HG03159 (cell line): ENCODE measurements around the gene CRKL.
"Not testable (repeated sequence)": the region's sequence is repeated elsewhere in the genome, so short reads cannot be mapped to it uniquely, and the experiment has no call there.

Experiments used
- ATAC-seq: cut with Tn5 transposase; IDR thresholded peaks from one replicate; pipeline ENCODE4 v1.9.1; 2021; ENCODE audit warnings: mild to moderate bottlenecking, moderate library complexity; ENCODE audit not compliant: unreplicated experiment

CRKL gene

GRCh38 chr22:20965104-20965887 is 48.1 kb downstream of the CRKL start:
- ATAC-seq = no peak

GRCh38 chr22:20965888-20966855 is 49.0 kb downstream of the CRKL start:
- no peak for ATAC-seq

- no peak for ATAC-seq
These were observed 49.9 kb downstream of the CRKL start, which contains the start of gene AIFM3 for GRCh38 chr22:20966883-20967696. TSS of gene AIFM3 (plus strand) at chr22:20967255. CDS start at chr22:20967945, 690 bp downstream.

DNA sequence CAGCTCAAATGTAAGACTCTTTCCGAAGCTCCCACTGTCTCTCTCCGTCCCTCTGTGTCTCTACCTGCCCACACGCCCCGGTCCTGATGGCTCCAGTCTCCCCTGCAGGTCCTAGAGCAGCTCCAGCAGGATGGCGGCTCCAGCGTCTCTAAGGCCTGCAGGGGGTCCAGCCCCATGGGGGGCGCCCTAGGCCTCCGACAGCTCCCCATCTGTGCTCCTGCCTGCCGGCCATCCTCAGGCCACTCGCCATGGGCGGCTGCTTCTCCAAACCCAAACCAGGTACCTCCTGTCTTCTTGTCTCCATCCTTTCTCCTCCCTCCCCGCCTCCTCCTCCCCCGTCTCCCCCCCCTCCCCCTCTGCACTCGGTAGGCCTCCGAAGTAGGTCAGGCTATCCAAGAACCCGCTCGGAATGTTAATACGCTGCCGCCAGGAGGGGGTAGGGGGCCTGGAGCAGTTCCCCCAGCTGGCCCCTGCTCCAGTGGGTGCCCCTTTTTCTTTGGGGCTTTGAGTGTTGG is 50.5 kb downstream of the CRKL start:
- no peak for ATAC-seq

GRCh38 chr22:20968281-20968977 is 51.2 kb downstream of the CRKL start:
- ATAC-seq = no peak

DNA sequence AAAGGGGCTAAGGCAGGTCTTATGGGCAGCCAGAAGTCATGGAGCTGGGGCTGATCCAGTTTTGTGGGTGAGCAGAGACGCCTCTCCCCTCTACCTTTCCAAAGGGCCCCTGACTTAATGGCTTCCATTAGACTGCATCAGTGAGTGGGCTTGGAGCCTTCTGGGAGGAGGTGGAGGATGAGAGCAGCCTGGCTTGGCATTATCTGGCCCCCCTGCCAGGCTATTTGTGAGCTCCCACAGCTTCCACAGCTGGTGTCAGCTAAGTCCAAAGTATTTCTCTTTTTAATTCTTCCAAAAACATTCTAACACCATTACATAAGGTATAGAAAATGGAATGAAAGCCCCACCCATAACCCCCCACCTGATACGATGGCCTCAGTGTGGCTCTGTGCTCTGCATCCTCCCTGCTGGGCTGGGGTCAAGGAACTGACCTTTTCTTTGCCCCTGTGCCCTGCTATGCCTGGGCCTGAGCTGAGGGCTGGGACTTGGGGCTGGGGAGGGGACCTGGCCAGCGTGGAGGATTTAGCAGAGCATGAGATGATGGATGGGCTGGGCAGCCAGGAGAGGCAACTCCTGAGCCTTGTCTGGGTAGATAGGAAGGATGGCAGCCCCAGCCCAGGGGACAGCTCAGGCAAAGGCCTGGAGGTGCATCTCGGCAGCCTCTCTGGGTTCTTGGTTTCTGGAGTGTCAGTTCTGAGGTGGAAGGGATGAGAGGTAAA is 53.9 kb downstream of the CRKL start:
- no peak for ATAC-seq

GRCh38 chr22:20972014-20972694 is 54.9 kb downstream of the CRKL start:
- not testable (repeated sequence) for ATAC-seq

DNA sequence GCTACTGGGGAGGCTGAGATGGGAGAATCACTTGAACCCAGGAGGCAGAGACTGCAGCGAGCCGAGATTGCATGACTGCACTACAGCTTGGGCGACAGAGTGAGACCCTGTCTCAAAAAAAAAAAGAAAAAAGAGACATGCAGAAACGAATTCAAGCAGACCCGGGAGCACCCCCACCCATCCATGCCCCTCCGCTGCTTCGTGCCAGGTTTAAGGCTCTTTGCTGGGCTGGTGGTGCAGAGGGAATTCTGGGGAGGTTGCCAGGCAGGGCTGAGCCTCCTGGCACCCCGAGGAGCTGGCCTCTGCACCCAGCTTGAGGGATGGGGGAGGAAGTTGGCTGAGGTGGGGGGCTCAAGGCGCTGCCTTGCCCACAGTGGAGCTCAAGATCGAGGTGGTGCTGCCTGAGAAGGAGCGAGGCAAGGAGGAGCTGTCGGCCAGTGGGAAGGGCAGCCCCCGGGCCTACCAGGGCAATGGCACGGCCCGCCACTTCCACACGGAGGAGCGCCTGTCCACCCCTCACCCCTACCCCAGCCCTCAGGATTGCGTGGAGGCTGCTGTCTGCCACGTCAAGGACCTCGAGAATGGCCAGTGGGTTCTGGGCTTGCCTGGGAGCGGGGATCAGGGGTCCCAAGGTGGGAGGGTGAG is 55.8 kb downstream of the CRKL start:
- no peak for ATAC-seq

DNA sequence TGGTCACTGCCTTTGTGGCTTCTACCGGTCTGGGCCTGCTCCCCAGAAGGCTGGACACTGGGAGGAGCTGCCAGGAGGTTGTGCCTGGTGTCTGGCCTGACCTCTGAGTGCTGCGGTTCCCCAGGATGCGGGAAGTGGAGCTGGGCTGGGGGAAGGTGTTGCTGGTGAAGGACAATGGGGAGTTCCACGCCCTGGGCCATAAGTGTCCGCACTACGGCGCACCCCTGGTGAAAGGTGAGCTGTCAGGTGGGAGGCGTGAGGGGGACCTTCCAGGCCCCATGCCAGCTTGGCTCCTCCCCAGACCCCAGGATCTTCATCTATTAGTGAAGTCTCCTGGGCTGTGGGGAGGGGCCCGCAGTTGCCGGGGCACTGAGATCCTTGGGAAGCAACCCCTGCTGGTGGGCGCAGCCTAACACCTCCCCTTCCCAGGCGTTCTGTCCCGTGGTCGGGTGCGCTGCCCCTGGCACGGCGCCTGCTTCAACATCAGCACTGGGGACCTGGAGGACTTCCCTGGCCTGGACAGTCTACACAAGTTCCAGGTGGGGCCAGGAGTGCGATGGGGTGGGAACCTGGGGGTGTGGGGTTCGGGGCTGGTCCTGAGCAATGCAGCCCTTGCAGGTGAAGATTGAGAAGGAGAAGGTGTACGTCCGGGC is 56.6 kb downstream of the CRKL start:
- no peak for ATAC-seq

GRCh38 chr22:20974336-20974955 is 57.2 kb downstream of the CRKL start:
- ATAC-seq = no peak

DNA sequence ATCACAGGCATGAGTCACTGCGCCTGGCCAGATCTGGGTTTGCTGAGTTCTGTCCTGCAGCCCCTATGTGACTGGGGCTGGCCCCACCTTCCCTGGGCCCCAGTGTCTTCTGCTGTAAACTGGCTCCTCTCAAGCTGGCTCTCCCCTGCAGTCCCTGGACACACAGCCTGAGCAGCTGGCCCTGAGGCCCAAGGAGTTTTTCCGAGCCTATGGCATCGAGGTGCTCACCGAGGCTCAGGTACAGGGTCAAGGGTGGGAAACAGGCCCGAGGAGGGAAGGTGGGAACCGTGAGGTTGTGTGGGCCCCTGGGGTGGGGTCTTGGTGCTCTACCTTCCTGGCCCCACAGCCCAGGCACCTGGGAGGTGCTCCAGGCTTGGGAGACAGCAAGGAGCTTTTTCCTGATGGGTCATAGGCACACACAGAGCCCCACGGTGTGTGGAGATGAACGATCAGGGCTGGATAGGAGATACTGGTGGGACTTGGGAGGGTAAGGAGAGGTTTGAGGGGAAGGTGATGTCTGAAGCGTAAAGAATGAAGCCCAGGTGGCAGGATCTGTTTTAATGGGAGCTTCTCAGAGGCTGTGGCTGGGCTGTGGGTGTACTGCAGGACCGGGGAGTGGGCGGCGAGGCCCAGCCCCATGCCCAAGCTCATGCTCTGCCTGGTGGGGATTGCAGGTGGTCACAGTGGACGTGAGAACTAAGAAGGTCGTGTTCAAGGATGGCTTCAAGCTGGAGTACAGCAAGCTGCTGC is 58.5 kb downstream of the CRKL start:
- no peak for ATAC-seq

- no peak for ATAC-seq
These were observed 59.2 kb downstream of the CRKL start for GRCh38 chr22:20976291-20976877.

GRCh38 chr22:20977019-20977418 is 59.8 kb downstream of the CRKL start:
- no peak for ATAC-seq

- no peak for ATAC-seq
These were observed 60.4 kb downstream of the CRKL start for GRCh38 chr22:20977516-20978170.

DNA sequence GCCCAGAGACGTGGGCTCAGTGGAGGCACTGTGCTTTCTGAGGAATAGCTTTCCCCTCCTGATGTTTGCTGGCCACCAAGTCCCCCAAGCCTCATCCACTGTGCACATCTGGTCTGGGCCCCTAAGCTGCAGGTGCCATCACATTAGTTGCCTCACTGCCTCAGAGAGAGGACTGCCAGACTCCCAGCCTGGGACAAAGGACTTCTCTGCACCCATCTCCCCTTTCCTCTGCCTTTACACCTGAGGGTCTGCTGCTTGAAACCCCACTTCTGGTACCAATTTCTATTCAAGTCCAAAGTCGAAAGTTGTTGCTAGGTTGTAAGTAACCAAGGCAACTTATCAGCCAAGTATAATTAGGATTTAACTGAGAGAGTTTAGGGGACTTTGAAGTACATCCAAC is 61.2 kb downstream of the CRKL start:
- ATAC-seq = no peak
